Ascending aorta (tissue), 2 donors: ENCODE results near the gene TMCO6. TPM values are rescaled to one million over a fixed set of nuclear protein-coding genes. Genes with fewer than 3 reads are reported as not detected.

Source experiments
- DNase-seq, 2 donors: peaks; one replicate each; pipeline ENCODE4 v3.0.0-alpha.2; 2019; ENCODE audit warnings: low spot score in 2 of 2
- H3K27ac ChIP-seq, 2 donors: fragments of 200-600 bp; sonication (generic); one replicate each; pipeline ENCODE4 v1.5.1; 2016 to 2017; ENCODE audit warnings: mild to moderate bottlenecking in 1 of 2
- H3K27me3 ChIP-seq: fragments of 200-600 bp; sonication (generic); one replicate; pipeline ENCODE4 v1.5.1; 2017
- H3K36me3 ChIP-seq, 2 donors: fragments of 200-600 bp; sonication (generic); one replicate each; pipeline ENCODE4 v1.5.1; 2016
- H3K4me1 ChIP-seq, 2 donors: fragments of 200-600 bp; sonication (generic); one replicate each; pipeline ENCODE4 v1.5.1; 2016 to 2017; ENCODE audit warnings: mild to moderate bottlenecking in 1 of 2
- H3K4me3 ChIP-seq, 2 donors: fragments of 200-600 bp; sonication (generic); one replicate each; pipeline ENCODE4 v1.5.1; 2016 to 2017; ENCODE audit warnings: mild to moderate bottlenecking in 1 of 2
- H3K9me3 ChIP-seq, 2 donors: fragments of 200-600 bp; sonication (generic); one replicate each; pipeline ENCODE4 v1.5.1; 2016
- intact Hi-C: fragments of 100-400 bp; cut with DNase I; formaldehyde crosslinking; loops from one replicate; pipeline ENCODE4 v1.15.1; 2023
- total RNA-seq: library from RNA; depleted of rRNA; stranded (reverse); fragments of >200 nt; gene quantifications from one replicate; pipeline ENCODE4 v1.1.0, GENCODE V29; 2016
- TF ChIP-seq, protein P1 (sequence below), 3 experiments: fragments of 200-600 bp in 2 of 3; fragments of 450-650 bp in 1 of 3; sonication (generic) in 2 of 3; IDR thresholded peaks; one replicate each; pipeline ENCODE4 v1.5.1; 2016 to 2019; ENCODE audit warnings: antibody characterized with exemption in 3 of 3, mild to moderate bottlenecking in 1 of 3, moderate library complexity in 1 of 3

TMCO6 gene
- total RNA-seq, 1 donor from 2014 or later: 87.7 TPM

DNA sequence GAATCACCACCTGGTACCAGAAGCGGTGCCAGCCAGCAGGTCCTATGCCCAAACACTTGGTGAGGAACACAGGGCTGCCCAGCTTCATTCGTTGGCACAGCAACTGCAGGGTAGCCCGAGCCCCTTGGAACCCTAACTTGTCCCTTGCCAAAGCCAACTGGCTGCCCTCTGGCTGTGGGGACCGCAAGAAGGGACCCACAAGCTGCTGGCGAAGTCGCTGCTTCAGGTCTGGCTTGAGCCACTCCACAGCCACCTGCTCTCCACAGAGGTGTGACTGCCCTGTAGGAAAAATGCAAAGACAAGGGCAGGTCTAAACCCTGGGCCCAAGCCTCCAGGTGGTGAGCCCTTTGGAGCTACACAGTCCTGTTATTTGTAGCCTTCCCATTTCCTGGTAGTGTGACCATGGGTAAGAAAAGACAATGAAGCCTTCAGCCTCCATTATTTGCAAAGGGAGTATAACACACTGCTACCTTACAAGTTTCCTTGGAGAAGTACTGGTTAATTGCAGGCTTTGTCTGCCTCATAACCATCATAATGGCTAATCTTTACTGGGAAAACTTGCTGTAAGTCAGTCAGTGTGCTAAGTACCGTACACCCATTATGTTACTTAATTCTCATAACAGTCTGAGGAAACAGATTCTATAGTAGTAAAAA lies 32.3 kb downstream of the TMCO6 start:
- H3K4me3 ChIP-seq: no peak overlapping the region

GRCh38 chr5:140672455-140673186 lies 33.4 kb downstream of the TMCO6 start:
- H3K9me3 ChIP-seq: no peaks in the 10 kb centered on the region
- H3K36me3 ChIP-seq: peaks cover 65 to 86% of the 10 kb centered on the region in 2 donors
- TF ChIP-seq, protein P1, sequence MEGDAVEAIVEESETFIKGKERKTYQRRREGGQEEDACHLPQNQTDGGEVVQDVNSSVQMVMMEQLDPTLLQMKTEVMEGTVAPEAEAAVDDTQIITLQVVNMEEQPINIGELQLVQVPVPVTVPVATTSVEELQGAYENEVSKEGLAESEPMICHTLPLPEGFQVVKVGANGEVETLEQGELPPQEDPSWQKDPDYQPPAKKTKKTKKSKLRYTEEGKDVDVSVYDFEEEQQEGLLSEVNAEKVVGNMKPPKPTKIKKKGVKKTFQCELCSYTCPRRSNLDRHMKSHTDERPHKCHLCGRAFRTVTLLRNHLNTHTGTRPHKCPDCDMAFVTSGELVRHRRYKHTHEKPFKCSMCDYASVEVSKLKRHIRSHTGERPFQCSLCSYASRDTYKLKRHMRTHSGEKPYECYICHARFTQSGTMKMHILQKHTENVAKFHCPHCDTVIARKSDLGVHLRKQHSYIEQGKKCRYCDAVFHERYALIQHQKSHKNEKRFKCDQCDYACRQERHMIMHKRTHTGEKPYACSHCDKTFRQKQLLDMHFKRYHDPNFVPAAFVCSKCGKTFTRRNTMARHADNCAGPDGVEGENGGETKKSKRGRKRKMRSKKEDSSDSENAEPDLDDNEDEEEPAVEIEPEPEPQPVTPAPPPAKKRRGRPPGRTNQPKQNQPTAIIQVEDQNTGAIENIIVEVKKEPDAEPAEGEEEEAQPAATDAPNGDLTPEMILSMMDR (IDR thresholded peaks at IDR 0.05): no peak
- no peak overlapping the region for H3K27ac ChIP-seq
- peak overlapping the region; percentile 13 to 36 for H3K4me3 ChIP-seq
- H3K4me1 ChIP-seq: no peaks in the 10 kb centered on the region
- DNase-seq: peak in 1 of 2 donors; percentile 56
- H3K27me3 ChIP-seq: no peaks in the 10 kb centered on the region
- intact Hi-C loops: no loop called here

More for the DNA sequence above, 32.3 kb downstream of the TMCO6 start:
- H3K36me3 ChIP-seq: peaks cover 54 to 80% of the 10 kb centered on the region in 2 donors
- H3K4me1 ChIP-seq: no peaks in the 10 kb centered on the region
- TF ChIP-seq, protein P1 (IDR thresholded peaks at IDR 0.05): no peak
- peak in 1 of 2 donors; percentile 58 for DNase-seq
- intact Hi-C loops: no loop called here
- H3K27ac ChIP-seq: no peak overlapping the region
- no peaks in the 10 kb centered on the region for H3K9me3 ChIP-seq
- no peaks in the 10 kb centered on the region for H3K27me3 ChIP-seq

DNA sequence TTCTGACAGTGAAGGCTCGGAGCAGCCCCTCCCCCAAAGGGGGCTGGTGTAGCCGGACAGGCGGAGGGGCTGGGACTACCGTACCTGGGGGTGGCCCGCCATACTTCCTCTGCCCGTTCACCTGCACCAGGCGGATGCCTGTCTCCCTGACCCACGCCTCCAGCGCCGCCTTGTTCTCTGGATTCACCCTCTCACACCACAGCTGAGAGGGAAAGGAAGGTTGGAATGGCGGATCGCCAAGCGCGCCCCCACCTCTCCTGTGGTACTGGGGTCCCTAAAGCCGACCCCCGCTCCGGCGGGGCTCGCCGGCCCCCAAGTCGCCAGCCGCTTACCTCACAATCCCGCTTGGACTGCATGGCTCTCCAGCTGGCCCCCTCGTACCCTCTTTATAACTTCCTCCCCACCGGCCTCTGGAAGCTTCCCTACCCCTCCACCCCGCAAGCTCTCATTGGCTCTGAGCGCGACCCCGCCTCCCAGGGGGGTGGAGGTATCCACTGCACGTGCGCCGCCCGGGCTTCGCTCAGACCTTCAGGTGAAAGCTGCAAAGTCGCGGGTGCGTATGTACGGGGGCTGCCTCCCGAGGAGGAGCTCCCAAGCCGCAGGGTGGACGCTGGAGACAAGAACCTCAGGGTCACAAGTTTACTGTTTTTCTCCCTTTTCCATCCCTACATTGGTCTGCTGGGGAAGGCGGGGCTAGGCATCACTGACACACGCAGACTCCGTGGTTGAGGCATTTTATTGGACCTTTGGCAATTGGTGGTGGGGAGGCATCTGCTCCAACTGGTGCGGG lies 34.1 kb downstream of the TMCO6 start, which contains the start of gene DND1:
Gene DND1 (minus strand): TSS at position 390 of the 790 bp plus-strand sequence. CDS start 34 bp downstream, at position 356.
- Histone ChIP-seq H3K27me3 (no peaks in the 10 kb centered on the region), H3K27ac (no peak within 1 kb of the TSS), H3K4me1 (no peaks in the 10 kb centered on the region), H3K4me3 (peak within 1 kb of the TSS; percentile 13 to 36), H3K9me3 (no peaks in the 10 kb centered on the region), H3K36me3 (peaks cover 61 to 86% of the 10 kb centered on the region in 2 donors)
- intact Hi-C loops: no loop called here
- peak in 1 of 2 donors; percentile 63 for DNase-seq
- TF ChIP-seq, protein P1 (IDR thresholded peaks at IDR 0.05): no peak

DNA sequence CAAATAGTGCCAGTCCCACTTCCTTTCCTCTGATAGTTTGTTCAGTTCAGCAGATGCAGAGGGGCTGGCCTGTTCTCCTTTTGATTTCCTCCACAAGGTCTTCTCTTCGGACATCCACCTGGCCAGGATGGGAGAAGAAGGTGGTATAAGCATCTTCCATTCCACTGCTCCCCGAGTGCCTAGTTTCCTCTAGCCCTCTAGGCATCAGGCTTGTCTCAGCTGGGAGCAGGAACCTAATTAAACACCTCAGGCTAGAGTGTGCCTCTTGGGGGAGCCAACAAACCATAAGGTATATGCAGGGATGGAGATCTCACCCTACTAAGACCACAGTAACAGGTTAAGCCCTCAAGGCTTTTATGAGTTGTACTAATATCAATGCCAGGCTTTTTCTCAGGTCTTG lies 35.0 kb downstream of the TMCO6 start:
- Histone ChIP-seq H3K27ac (no peak overlapping the region), H3K4me1 (no peaks in the 10 kb centered on the region), H3K36me3 (peaks cover 58 to 84% of the 10 kb centered on the region in 2 donors), H3K4me3 (no peak overlapping the region), H3K27me3 (no peaks in the 10 kb centered on the region), H3K9me3 (no peaks in the 10 kb centered on the region)
- intact Hi-C loops: no loop called here
- peak in 1 of 2 donors; percentile 59 for DNase-seq
- TF ChIP-seq, protein P1 (IDR thresholded peaks at IDR 0.05): no peak

GRCh38 chr5:140674629-140675028 lies 35.4 kb downstream of the TMCO6 start:
- DNase-seq: peak in 1 of 2 donors; percentile 38
- Histone ChIP-seq H3K9me3 (no peaks in the 10 kb centered on the region), H3K4me3 (no peak overlapping the region), H3K27ac (no peak overlapping the region), H3K4me1 (no peaks in the 10 kb centered on the region), H3K27me3 (no peaks in the 10 kb centered on the region), H3K36me3 (peaks cover 58 to 84% of the 10 kb centered on the region in 2 donors)
- intact Hi-C loops: no loop called here
- TF ChIP-seq, protein P1 (IDR thresholded peaks at IDR 0.05): no peak
